GM19438 (cell line): ENCODE data around the gene PRRC2A.

Experiments used
- ATAC-seq: cut with Tn5 transposase; IDR thresholded peaks from one replicate; pipeline ENCODE4 v1.9.1; 2021; ENCODE audit warnings: low read depth; ENCODE audit not compliant: unreplicated experiment

Gene PRRC2A

GRCh38 chr6:31620586-31621319 lies at the start of gene PRRC2A:
Gene PRRC2A, plus strand, starts transcription at chr6:31620715. Its CDS starts 2,075 bp downstream, at chr6:31622790.
- ATAC-seq, result peak; percentile 42

- ATAC-seq, result no peak
These were observed 48.2 kb upstream of the PRRC2A start, which contains the start of gene LTA for GRCh38 chr6:31572041-31572911. Gene LTA, plus strand, starts transcription at chr6:31572289. Its CDS starts 454 bp downstream, at chr6:31572743.

- ATAC-seq, result no peak
These were observed 47.0 kb upstream of the PRRC2A start for GRCh38 chr6:31573239-31574105.

- ATAC-seq, result no peak
These were observed 46.1 kb upstream of the PRRC2A start for GRCh38 chr6:31574106-31575061.

GRCh38 chr6:31575335-31575901 lies 45.1 kb upstream of the PRRC2A start, which contains the start of gene TNF:
Gene TNF, plus strand, starts transcription at chr6:31575565. Its CDS starts 177 bp downstream, at chr6:31575742.
- ATAC-seq, result no peak

GRCh38 chr6:31575952-31576685 lies 44.4 kb upstream of the PRRC2A start:
- ATAC-seq, result no peak

GRCh38 chr6:31576897-31577578 lies 43.5 kb upstream of the PRRC2A start:
- no peak for ATAC-seq

- no peak for ATAC-seq
These were observed 42.9 kb upstream of the PRRC2A start for GRCh38 chr6:31577579-31577966.

GRCh38 chr6:31578184-31579118 lies 42.1 kb upstream of the PRRC2A start:
- ATAC-seq, result no peak

- ATAC-seq, result no peak
These were observed 41.4 kb upstream of the PRRC2A start for GRCh38 chr6:31579119-31579505.

GRCh38 chr6:31579546-31580437 lies 40.7 kb upstream of the PRRC2A start:
- ATAC-seq, result no peak

GRCh38 chr6:31580438-31580740 lies 40.1 kb upstream of the PRRC2A start:
- ATAC-seq, result no peak

- ATAC-seq, result peak; percentile 48
These were observed 39.6 kb upstream of the PRRC2A start for GRCh38 chr6:31580807-31581433.

- ATAC-seq, result no peak
These were observed 38.9 kb upstream of the PRRC2A start for GRCh38 chr6:31581434-31582229.

- ATAC-seq, result no peak
These were observed 38.3 kb upstream of the PRRC2A start, which contains the start of gene LTB for GRCh38 chr6:31582230-31582643. Gene LTB, minus strand, starts transcription at chr6:31582424. Its CDS starts 7 bp downstream, at chr6:31582417.
